Dermis microvascular lymphatic vessel endothelial cell (primary cell): ENCODE measurements around the gene REXO1. TPM values are rescaled to one million over a fixed set of nuclear protein-coding genes. Genes with fewer than 3 reads are reported as not detected.

Experiments used
- DNase-seq, 2 donors: peaks; one replicate each; pipeline versions ENCODE4 v3.0.0 to v3.0.0-alpha.2; 2010; ENCODE audit warnings: low read depth in 2 of 2
- total RNA-seq: library from RNA; depleted of rRNA; stranded (reverse); fragments of >200 nt; gene quantifications from 2 replicates; pipeline ENCODE4 v1.2.1, GENCODE V29; 2014

Gene REXO1
- total RNA-seq, 1 donor from 2014 or later = 3.7 TPM

GRCh38 chr19:1860821-1861598 is 12.7 kb upstream of the REXO1 start:
- no peak for DNase-seq

- peak in 1 of 2 donors; percentile 51 for DNase-seq
These were observed 11.9 kb upstream of the REXO1 start for GRCh38 chr19:1860042-1860775.

- no peak for DNase-seq
These were observed 11.1 kb upstream of the REXO1 start for GRCh38 chr19:1859331-1859781.

GRCh38 chr19:1858412-1859081 is 10.3 kb upstream of the REXO1 start:
- no peak for DNase-seq

- no peak for DNase-seq
These were observed 9.5 kb upstream of the REXO1 start for GRCh38 chr19:1857648-1858326.

GRCh38 chr19:1856698-1857603 is 8.7 kb upstream of the REXO1 start:
- peak in 1 of 2 donors; percentile 78 for DNase-seq

- DNase-seq = no peak
These were observed 8.0 kb upstream of the REXO1 start for GRCh38 chr19:1856345-1856697.

GRCh38 chr19:1855828-1856255 is 7.6 kb upstream of the REXO1 start:
- DNase-seq = no peak

GRCh38 chr19:1855040-1855827 is 7.0 kb upstream of the REXO1 start:
- DNase-seq = peak; percentile 69 to 88

GRCh38 chr19:1854542-1855039 is 6.3 kb upstream of the REXO1 start:
- no peak for DNase-seq

- no peak for DNase-seq
These were observed 5.8 kb upstream of the REXO1 start for GRCh38 chr19:1854039-1854541.

GRCh38 chr19:1853295-1854038 is 5.2 kb upstream of the REXO1 start:
- DNase-seq = peak; percentile 60 to 80

- DNase-seq = no peak
These were observed 4.4 kb upstream of the REXO1 start for GRCh38 chr19:1852581-1853128.

GRCh38 chr19:1851654-1852580 is 3.6 kb upstream of the REXO1 start:
- DNase-seq = no peak

GRCh38 chr19:1850809-1851653 is 2.7 kb upstream of the REXO1 start:
- DNase-seq = no peak

- DNase-seq = no peak
These were observed 1.7 kb upstream of the REXO1 start for GRCh38 chr19:1849886-1850398.
